Calu3 (cell line): ENCODE measurements around the gene SEPTIN1. TPM values are rescaled to one million over a fixed set of nuclear protein-coding genes. Genes with fewer than 3 reads are reported as not detected.

Experiments used
- BruUV-seq: library from RNA; stranded (reverse); fragments of 400-500 nt; replicated peaks from 2 replicates; lab custom pipeline; 2021; lab: Mats Ljungman, UMichigan
- CTCF ChIA-PET: fragments of 300-600 bp; sonication (Branson Sonifier 250); formaldehyde crosslinking; loops from one replicate; lab custom pipeline; 2022; ENCODE audit warnings: antibody characterized with exemption; lab: Charles Lee
- DNase-seq: peaks from one replicate; pipeline ENCODE4 v3.0.0; 2022
- H3K27ac Mint-ChIP-seq: one replicate; pipeline ENCODE4 v1.8.0; 2022; ENCODE audit warnings: mixed read lengths; ENCODE audit not compliant: unreplicated experiment
- H3K27me3 Mint-ChIP-seq: one replicate; pipeline ENCODE4 v1.8.0; 2022; ENCODE audit warnings: mixed read lengths; ENCODE audit not compliant: unreplicated experiment
- H3K36me3 Mint-ChIP-seq: one replicate; pipeline ENCODE4 v1.8.0; 2022; ENCODE audit warnings: mild to moderate bottlenecking, moderate library complexity, mixed read lengths; ENCODE audit not compliant: insufficient read depth, unreplicated experiment
- H3K4me1 Mint-ChIP-seq: one replicate; pipeline ENCODE4 v1.8.0; 2022; ENCODE audit warnings: mild to moderate bottlenecking, low read depth, mixed read lengths; ENCODE audit not compliant: unreplicated experiment
- H3K4me3 Mint-ChIP-seq: one replicate; pipeline ENCODE4 v1.8.0; 2022; ENCODE audit warnings: mild to moderate bottlenecking, low read depth, moderate library complexity, mixed read lengths; ENCODE audit not compliant: unreplicated experiment
- H3K9me3 Mint-ChIP-seq: one replicate; pipeline ENCODE4 v1.8.0; 2022; ENCODE audit warnings: low read depth, mixed read lengths; ENCODE audit not compliant: unreplicated experiment
- CTCF ChIP-seq: fragments of 200-600 bp; IDR thresholded peaks from one replicate; pipeline ENCODE4 v1.8.0; 2022; ENCODE audit warnings: antibody characterized with exemption; ENCODE audit not compliant: unreplicated experiment
- intact Hi-C: fragments of 100-400 bp; cut with micrococcal nuclease; formaldehyde crosslinking; loops from one replicate; pipeline ENCODE4 v1.10.0; 2022; ENCODE audit not compliant: unreplicated experiment
- total RNA-seq: library from RNA; stranded (reverse); gene quantifications from 2 replicates; pipeline ENCODE4 v1.2.3, GENCODE V29; 2022

Gene SEPTIN1
- total RNA-seq, 1 experiment from 2014 or later, result 1.5 TPM

GRCh38 chr16:30417529-30418349 is 35.4 kb upstream of the SEPTIN1 start:
- intact Hi-C loops, result no loop called here
- TF ChIP-seq CTCF, result peak; percentile 24
- CTCF ChIA-PET, result interaction anchor here (0.5 to 2.6 kb wide), 12 partner anchors 8 to 353 kb away, joined by 3 to 33 read pairs (median 6); partner anchors contain the start of genes DCTPP1 and ZNF771
- peaks cover 64% of the 10 kb centered on the region for H3K36me3 Mint-ChIP-seq
- peaks cover 26% of the 10 kb centered on the region for H3K4me1 Mint-ChIP-seq
- BruUV-seq, result no TSS peak
- peak; percentile 94 for DNase-seq
- no peaks in the 10 kb centered on the region for H3K27me3 Mint-ChIP-seq
- peak overlapping the region; percentile 64 for H3K4me3 Mint-ChIP-seq
- no peaks in the 10 kb centered on the region for H3K9me3 Mint-ChIP-seq
- H3K27ac Mint-ChIP-seq, result no peak overlapping the region

GRCh38 chr16:30416624-30417528 is 34.5 kb upstream of the SEPTIN1 start:
- no peaks in the 10 kb centered on the region for H3K9me3 Mint-ChIP-seq
- peaks cover 69% of the 10 kb centered on the region for H3K36me3 Mint-ChIP-seq
- H3K27ac Mint-ChIP-seq, result no peak overlapping the region
- peak overlapping the region; percentile 64 for H3K4me3 Mint-ChIP-seq
- H3K27me3 Mint-ChIP-seq, result no peaks in the 10 kb centered on the region
- H3K4me1 Mint-ChIP-seq, result peaks cover 34% of the 10 kb centered on the region
- CTCF ChIA-PET, result interaction anchor here (0.7 to 2.6 kb wide), 8 partner anchors 8 to 352 kb away, joined by 3 to 33 read pairs (median 6); partner anchors contain the start of gene DCTPP1
- no peak for DNase-seq
- intact Hi-C loops, result no loop called here
- no peak for TF ChIP-seq CTCF
- no TSS peak for BruUV-seq

GRCh38 chr16:30416047-30416603 is 33.8 kb upstream of the SEPTIN1 start:
- TF ChIP-seq CTCF, result no peak
- no TSS peak for BruUV-seq
- Mint-ChIP-seq H3K27me3 (no peaks in the 10 kb centered on the region), H3K4me1 (peaks cover 38% of the 10 kb centered on the region), H3K4me3 (no peak overlapping the region), H3K27ac (no peak overlapping the region), H3K36me3 (peaks cover 71% of the 10 kb centered on the region), H3K9me3 (no peaks in the 10 kb centered on the region)
- DNase-seq, result no peak
- CTCF ChIA-PET, result no interaction called here
- intact Hi-C loops, result no loop called here

GRCh38 chr16:30414159-30414558 is 31.8 kb upstream of the SEPTIN1 start:
- TF ChIP-seq CTCF, result no peak
- CTCF ChIA-PET, result interaction anchor here (0.7 kb wide), 1 partner anchor 9 kb away, joined by 3 read pairs; no protein-coding TSS in a partner anchor
- no peak for DNase-seq
- H3K27ac Mint-ChIP-seq, result peak overlapping the region; percentile 40
- BruUV-seq, result no TSS peak
- H3K27me3 Mint-ChIP-seq, result no peaks in the 10 kb centered on the region
- intact Hi-C loops, result no loop called here
- H3K9me3 Mint-ChIP-seq, result no peaks in the 10 kb centered on the region
- H3K36me3 Mint-ChIP-seq, result peaks cover 71% of the 10 kb centered on the region
- H3K4me1 Mint-ChIP-seq, result peaks cover 53% of the 10 kb centered on the region
- H3K4me3 Mint-ChIP-seq, result peak overlapping the region; percentile 15
